ENCODE data around the gene NCOA7.
"Not testable (repeated sequence)": the region's sequence is repeated elsewhere in the genome, so short reads cannot be mapped to it uniquely, and the experiment has no call there.

The NCOA7 gene

GRCh38 chr6:125754566-125754965, 36.2 kb upstream of the NCOA7 start:
- DNase-seq (ENCODE audit: low read depth): no peak

DNA sequence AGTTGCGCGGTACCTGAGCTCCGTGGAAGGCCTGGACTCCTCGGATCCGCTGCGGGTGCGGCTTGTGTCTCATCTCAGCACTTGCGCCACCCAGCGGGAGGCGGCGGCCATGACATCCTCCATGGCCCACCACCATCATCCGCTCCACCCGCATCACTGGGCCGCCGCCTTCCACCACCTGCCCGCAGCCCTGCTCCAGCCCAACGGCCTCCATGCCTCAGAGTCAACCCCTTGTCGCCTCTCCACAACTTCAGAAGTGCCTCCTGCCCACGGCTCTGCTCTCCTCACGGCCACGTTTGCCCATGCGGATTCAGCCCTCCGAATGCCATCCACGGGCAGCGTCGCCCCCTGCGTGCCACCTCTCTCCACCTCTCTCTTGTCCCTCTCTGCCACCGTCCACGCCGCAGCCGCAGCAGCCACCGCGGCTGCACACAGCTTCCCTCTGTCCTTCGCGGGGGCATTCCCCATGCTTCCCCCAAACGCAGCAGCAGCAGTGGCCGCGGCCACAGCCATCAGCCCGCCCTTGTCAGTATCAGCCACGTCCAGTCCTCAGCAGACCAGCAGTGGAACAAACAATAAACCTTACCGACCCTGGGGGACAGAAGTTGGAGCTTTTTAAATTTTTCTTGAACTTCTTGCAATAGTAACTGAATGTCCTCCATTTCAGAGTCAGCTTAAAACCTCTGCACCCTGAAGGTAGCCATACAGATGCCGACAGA, 31.4 kb upstream of the NCOA7 start:
- DNase-seq (ENCODE audit: low read depth): no peak

GRCh38 chr6:125759959-125760457, 30.8 kb upstream of the NCOA7 start:
- no peak for DNase-seq (ENCODE audit: low read depth)

DNA sequence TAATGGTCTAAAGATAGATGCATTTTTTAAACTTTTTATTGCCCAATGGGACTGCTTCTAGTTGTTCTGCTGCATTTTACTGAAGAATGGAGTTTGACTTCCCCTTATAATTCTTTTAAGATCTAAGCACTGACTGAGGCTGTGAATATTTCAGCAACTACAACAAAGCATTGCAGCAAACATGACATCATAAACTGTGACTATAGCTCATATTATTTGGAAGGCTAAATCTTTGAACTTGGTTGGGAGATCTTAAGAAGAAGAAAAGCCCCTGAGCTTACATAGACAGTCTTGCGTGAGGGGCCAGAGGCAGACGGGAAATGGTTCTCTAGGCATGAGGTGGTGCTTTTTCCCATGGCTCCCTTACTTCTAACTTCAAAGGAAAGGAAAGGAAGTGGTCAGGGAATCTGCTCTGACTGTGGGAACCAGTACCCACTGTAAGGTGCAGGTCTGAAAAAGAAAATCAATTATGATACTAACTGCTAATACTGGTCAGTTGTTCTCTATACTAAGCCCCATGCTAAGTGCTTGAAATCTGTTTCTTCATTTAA, 26.6 kb upstream of the NCOA7 start:
- no peak for DNase-seq (ENCODE audit: low read depth)

DNA sequence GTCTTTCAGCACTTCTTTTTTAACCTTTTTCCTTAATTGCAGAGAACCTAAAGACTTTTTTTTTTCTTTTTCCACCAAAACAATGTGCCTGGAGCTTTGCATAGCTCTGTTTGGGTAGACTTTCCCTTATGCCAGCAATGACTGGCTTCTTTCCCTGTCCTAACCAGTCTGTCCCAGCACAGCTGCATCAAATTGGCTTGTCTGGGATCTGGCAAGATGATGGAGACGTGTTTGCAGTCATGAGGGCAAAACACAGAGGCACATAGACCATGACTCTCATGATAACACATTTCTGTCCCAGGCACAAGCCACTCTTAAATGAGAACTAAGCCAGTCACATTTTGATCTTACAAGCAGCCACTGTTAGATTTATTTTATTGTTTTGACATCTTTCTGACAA, 24.8 kb upstream of the NCOA7 start:
- no peak for DNase-seq (ENCODE audit: low read depth)

GRCh38 chr6:125766641-125767040, 24.1 kb upstream of the NCOA7 start:
- no peak for DNase-seq (ENCODE audit: low read depth)

GRCh38 chr6:125769147-125769783, 21.5 kb upstream of the NCOA7 start:
- DNase-seq (ENCODE audit: low read depth): no peak

GRCh38 chr6:125773387-125774341, 17.1 kb upstream of the NCOA7 start:
- DNase-seq (ENCODE audit: low read depth): no peak

- not testable (repeated sequence) for DNase-seq (ENCODE audit: low read depth)
Measured at GRCh38 chr6:125776107-125776826, 14.5 kb upstream of the NCOA7 start.

- DNase-seq (ENCODE audit: low read depth): peak; percentile 81
Measured at GRCh38 chr6:125779924-125780539, 10.7 kb upstream of the NCOA7 start.

GRCh38 chr6:125780540-125781313, 10.0 kb upstream of the NCOA7 start:
- peak; percentile 17 for DNase-seq (ENCODE audit: low read depth)

DNA sequence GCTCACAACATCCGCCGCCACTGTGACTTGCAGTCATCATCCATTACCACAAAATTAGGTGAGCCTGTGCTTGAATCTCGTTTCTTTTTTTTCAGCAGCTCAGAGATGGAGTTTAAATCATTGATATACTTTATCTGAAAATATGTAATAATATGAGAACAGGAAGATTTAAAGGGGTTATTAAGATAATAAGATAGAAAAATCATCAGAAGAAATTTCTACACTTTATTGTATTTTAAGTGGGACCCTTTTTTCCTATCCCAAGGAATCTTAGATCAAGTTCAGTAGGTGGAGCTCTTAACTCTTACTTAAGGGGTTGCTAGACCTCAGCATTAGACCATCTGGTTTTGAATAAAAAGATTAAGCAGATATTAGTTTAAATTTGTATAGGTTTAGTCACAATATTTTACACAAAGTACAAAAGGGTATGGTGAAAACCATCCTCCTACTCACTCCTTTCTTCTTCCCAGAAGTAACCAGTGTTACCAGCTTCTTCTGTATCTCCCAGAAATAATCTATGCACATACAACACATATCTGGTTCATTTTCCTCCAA, 9.4 kb upstream of the NCOA7 start:
- DNase-seq (ENCODE audit: low read depth): peak; percentile 45

- no peak for DNase-seq (ENCODE audit: low read depth)
Measured at GRCh38 chr6:125784365-125784764, 6.4 kb upstream of the NCOA7 start.

- no peak for DNase-seq (ENCODE audit: low read depth)
Measured at GRCh38 chr6:125787791-125788190, 3.0 kb upstream of the NCOA7 start.

GRCh38 chr6:125789167-125789566, 1.6 kb upstream of the NCOA7 start:
- DNase-seq (ENCODE audit: low read depth): no peak

- no peak for DNase-seq (ENCODE audit: low read depth)
Measured at GRCh38 chr6:125789576-125790357, 993 bp upstream of the NCOA7 start.

DNA sequence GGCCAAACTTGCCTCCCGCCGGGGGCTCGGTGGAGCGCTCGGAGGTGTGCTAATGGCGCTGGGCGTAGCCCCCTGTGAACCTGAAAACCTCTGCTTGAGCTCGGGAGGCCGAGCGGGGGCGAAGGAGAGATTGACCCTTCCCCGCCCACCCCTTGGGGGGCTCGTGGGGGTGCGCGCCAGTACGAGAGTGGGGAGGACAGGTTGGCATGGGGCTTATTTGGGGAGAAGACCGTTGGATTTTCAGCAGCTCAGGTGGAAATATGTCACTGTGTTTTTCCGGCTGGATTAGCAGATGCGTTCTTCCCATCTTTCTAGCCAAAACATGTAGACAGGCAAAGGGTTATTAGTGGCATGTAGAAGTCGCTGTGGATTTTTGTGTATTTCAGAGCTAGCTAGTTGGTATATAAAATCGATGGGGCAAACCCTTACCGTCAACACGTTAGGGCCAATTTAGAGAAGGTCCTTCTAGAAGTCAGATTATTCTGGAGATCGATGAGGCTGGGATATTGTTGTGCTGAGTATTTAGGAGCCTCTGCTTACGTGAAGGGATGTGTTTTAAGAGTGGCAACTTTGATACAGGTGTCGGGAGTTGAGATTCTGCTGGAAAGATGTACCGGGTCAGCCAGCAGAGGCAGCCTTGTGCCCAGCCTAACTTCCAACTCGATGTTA, 525 bp downstream of the NCOA7 start:
- DNase-seq (ENCODE audit: low read depth): peak; percentile 25

DNA sequence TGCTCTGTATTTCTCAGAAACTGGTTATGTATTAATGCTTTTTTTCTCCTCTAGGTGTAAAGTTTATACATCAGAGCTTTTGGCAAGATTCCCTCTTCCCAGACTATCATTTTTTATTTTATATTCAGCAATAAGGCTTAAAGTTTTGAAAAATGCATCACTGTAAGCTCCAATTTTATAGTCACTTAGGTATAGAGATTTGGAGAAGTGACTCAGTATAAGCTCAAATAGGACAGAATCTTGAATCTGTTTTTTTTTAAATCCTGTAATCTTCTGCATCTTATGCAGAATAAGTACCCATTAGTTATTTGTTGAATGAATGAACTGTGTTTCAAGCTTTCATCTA, 1.0 kb downstream of the NCOA7 start:
- DNase-seq (ENCODE audit: low read depth): no peak

DNA sequence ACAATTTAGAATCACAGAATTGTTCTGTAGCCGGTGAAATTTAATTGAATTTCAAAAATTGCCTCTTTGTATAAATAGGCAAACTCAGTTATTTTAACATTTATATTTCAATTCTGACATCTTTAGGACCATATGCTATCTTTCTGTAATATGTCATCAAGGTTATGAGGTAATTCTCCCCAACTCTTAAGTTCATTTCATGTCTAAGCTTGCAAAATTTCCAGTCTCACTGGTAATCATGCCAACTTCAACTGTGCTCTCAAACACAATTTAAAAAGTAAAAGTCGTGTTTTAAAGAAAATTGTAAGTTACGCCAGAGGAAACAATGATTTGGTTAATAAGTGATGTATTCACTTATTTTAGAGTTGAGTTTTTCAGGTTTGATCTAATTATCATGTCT, 1.4 kb downstream of the NCOA7 start:
- DNase-seq (ENCODE audit: low read depth): no peak

All from T follicular helper cell (primary cell).